Activated naive CD4-positive, alpha-beta T cell (primary cell): Measurements from ENCODE around the gene NT5C.
"Not testable (repeated sequence)": the region's sequence is repeated elsewhere in the genome, so short reads cannot be mapped to it uniquely, and the experiment has no call there.

ENCODE experiments used
- DNase-seq, 4 experiments: peaks; one replicate each; lab custom pipeline; 2025; lab: John Stamatoyannopoulos, UW

Gene NT5C

DNA sequence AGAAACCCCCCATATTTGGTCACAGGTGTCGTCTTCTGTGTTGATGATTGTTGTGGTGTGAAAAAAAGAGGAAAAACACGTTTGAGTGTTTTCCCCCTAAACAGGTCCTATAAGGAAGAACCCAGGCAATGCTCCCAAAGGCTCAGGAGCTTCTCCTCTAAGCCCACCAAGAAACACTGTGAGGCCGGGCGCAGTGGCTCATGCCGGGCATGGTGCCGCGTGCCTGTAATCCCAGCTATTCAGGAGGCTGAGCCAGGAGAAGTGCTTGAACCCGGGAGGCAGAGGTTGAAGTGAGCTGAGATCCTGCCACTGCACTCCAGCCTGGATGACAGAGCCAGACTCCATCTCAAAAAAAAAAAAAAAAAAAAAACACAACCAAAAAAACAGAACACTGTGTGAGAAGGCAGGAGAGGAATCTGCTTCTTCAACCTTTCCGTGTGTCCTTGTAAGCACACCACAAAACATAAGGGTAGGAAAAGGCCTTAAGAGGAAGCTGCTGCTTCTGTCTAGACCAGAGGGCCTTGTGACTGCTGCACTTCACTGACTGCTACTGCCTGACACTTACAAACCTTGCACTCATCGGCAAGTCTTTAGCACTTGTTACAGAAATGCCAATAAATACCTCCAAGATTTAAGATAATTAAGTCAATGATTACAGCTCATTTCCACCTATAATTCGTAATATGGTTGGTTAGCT is 13.4 kb upstream of the NT5C start:
- no peak for DNase-seq

- DNase-seq, result no peak
Observed at GRCh38 chr17:75142236-75142971, 10.9 kb upstream of the NT5C start.

DNA sequence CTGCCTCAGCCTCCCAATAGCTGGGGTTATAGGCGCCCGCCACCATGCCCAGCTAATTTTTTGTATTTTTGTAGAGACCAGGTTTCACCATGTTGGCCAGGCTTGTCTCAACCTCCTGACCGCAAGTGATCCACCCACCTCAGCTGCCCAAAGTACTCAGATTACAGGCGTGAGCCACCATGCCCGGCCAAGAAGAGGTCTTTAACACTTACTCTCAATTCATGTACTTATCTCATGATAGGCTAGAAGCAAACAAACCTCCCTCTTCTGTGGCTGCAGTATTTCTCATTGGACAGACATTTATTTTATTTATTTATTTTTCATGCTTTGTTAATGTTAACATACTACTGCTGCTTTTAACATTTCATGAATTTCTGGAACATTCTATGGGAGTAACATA is 7.0 kb upstream of the NT5C start:
- no peak for DNase-seq

- not testable (repeated sequence) for DNase-seq
Observed at GRCh38 chr17:75137762-75138161, 6.2 kb upstream of the NT5C start.

GRCh38 chr17:75135946-75136345 is 4.4 kb upstream of the NT5C start:
- no peak for DNase-seq

GRCh38 chr17:75135452-75135851 is 3.9 kb upstream of the NT5C start:
- DNase-seq, result no peak

GRCh38 chr17:75133607-75134347 is 2.2 kb upstream of the NT5C start:
- DNase-seq, result not testable (repeated sequence)

DNA sequence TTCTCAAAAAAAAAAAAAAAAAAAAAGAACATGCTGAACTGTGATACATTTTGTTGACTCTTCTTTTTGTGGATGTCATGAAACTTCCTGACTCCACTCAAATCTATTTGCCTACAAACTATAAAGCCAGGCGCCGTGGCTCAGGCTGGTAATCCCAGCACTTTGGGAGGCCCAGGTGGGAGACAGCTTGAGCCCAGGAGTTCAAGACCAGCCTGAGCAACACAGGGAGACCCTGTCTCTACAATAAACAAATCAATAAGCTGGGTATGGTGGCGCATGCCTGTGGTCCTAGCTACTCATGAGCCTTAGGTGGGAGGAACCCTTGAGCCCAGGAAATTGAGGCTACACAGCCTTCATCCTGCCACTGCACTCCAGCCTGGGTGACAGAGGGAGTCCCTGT is 1.5 kb upstream of the NT5C start:
- DNase-seq, result no peak

- DNase-seq, result not testable (repeated sequence)
Observed at GRCh38 chr17:75132018-75133000, 767 bp upstream of the NT5C start.

- peak in 1 of 4 experiments; percentile 36 for DNase-seq
Observed at GRCh38 chr17:75130632-75131277, 787 bp downstream of the NT5C start.

DNA sequence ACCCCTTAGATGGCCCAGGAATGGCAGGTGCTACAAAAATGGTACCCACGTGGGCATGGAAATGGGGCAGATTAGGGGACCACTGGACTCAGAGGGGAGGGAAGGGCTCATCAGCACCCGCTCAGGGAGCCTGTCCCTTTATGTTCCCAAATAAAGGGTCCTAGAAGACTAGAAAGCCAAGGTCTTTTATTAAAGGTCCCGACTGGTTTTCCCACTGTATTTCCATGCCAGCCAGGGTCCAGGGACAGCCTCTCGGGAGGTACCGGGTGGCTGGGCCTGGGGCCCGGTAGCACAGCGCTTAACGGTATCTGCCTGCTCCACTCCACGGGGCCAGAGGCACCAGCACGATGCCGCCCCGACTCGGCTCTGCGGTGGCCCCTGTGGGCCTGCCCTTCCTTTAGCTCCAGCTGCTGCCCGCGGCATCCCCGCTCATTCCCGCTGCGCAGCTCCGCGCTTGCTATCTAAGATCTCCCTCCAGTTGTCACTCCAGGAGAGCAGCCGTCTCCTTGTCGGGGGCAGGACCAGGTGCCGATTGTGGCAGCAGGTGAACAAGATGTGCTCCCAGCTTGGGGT is 1.4 kb downstream of the NT5C start:
- no peak for DNase-seq

DNA sequence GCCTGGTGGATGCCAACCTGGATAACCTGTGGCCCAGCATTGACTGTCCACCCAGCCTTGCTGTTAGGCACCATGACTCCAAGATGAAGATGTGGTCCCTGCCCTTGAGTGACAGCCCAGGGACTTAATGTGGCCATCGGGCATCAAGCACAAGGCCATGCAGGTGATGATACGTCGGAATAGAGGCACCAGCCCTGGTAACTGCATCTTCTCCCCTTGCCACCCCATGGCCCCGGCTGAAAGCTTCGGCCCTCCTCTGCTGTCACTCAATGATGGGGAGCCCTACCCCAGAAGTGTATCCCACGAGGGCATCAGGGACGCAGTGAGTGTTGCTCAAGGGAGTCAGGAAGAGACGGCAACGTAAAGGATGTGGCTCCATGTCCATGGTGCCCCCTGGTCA is 2.0 kb downstream of the NT5C start:
- no peak for DNase-seq

GRCh38 chr17:75128694-75129505 is 2.6 kb downstream of the NT5C start:
- no peak for DNase-seq

- DNase-seq, result not testable (repeated sequence)
Observed at GRCh38 chr17:75127936-75128335, 3.6 kb downstream of the NT5C start.

GRCh38 chr17:75126954-75127353 is 4.6 kb downstream of the NT5C start:
- DNase-seq, result no peak

DNA sequence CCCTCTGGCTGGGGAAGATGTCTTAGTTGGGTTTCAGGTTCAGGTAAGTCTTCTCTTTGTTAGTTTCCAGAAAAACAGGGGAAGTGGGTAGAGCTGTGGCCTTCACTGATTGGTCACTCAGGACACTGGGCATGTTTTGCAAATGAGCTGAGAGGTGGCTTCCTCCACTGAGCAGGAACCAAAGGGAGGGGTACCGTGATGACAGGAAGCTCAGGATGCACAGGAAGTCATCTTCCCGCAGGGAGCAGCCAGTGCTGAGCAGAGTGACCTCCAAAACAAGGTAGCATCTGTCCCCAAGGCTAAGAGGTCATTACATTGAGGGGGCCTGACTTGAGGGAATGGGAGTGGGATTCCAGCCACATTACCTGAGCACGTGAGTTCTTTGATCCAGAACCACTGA is 5.6 kb downstream of the NT5C start:
- DNase-seq, result no peak

DNA sequence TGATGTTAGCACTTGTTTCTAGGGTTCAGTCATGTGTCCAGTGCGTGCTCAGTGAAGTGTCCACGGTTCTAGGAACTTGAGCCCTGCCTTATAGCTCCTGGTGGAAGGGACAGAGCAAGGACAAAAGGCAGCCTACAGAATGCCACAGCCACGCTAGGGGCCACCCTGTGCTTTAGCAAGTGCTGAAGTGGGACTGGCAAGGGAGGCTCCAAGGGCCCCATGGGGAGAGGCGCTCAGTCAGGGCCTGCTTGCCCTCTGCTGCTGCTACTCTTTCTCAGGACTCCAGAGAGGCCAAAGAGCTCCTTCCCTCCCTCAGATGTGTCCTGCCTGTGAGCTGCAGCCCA is 6.8 kb downstream of the NT5C start:
- DNase-seq, result no peak

GRCh38 chr17:75124041-75124818 is 7.3 kb downstream of the NT5C start:
- DNase-seq, result peak in 1 of 4 experiments; percentile 33

- no peak for DNase-seq
Observed at GRCh38 chr17:75118307-75118706, 13.2 kb downstream of the NT5C start.
